ENCODE measurements around the gene CCDC33.

- TF ChIP-seq CTCF (IDR thresholded peaks at IDR 0.05) (no peak), SIN3A (IDR thresholded peaks at IDR 0.05; ENCODE audit: borderline replicate concordance, insufficient read depth, low read depth, low read length) (no peak), POLR2AphosphoS5 (IDR thresholded peaks at IDR 0.05; ENCODE audit: low read depth, low read length) (no peak), REST (IDR thresholded peaks at IDR 0.05; ENCODE audit: insufficient read depth in 1 of 2, low read depth in 2 of 2, low read length in 1 of 2) (no peak)
These were observed 2.8 kb upstream of the CCDC33 start for GRCh38 chr15:74233373-74233772.

Data from Panc1 (cell line).